GM03348 (cell line): Measurements from ENCODE around the gene EPB41L2.

Experiments
- DNase-seq: peaks from one replicate; pipeline ENCODE4 v3.0.0; 2012; ENCODE audit warnings: low spot score

Gene EPB41L2

GRCh38 chr6:130863415-130864230 is 199.4 kb downstream of the EPB41L2 start:
- DNase-seq: no peak

DNA sequence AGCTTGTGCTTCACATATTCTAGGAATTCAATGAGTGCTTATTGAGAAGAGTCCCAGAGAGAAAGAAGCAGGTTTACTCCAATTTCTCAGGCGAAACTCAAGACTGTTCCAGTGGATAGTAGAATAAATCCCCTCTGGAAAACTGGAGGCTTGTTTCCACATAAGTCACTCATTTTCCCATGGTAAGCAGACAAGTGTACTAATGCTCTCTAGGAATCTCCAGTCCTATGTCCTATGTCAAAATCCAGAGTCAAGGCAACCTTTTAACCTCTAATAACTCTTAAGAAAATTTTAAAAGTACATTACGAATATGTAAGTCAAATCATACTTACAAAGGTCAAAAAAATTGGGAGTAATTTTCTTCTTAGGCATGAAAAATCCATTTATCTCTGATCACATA is 200.7 kb downstream of the EPB41L2 start:
- DNase-seq: no peak

- DNase-seq: no peak
Measured at GRCh38 chr6:130859161-130859867, 203.7 kb downstream of the EPB41L2 start.

GRCh38 chr6:130858498-130859160 is 204.4 kb downstream of the EPB41L2 start:
- no peak for DNase-seq

DNA sequence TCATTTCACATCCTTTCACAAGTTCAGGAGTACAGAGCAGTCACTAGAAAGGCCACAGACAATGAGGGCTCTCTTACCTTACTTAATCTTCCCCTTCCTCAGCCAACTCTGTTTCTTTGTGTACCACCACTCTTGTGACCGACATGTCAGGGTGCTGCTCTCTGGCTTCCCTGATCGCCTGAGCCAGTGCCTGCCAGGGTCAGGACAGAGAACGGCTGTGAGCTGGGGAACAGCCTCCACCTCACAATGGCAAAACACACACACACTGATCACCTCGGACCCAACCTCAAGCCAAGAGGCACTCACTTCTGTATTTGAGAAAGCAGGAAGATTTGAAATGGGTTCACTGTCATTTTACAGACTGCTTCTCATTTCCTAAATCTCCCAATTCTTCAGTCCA is 205.0 kb downstream of the EPB41L2 start:
- DNase-seq: no peak

DNA sequence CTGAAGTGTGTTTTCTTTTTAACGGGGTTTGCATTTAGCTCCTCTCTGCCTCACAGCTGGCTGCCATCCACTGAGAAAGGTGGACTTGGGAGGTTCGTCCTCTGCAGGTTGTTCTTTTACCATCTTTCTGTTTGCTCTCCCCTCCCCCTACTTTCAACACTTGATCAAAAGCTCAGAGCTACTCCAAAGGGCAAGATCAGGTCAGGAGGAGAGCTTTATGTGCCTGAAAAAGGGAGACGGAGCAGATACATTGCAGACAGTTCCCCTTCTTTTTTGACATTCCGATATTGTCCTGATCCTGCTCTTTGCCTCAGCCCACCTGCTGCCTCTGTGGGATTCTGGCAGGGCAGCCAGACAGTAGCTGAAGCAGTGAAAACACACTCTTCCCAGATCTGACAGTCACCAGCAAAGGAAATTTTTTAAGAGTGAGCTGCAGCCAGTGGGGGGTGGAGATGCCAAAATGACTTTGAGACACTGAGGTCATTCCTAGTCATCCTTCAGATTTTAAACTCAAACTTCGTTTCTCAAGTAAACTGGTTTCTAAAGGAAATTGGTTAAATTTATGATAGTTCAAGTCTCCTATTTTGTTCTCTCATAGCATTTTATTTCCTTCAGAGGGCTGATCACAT is 209.4 kb downstream of the EPB41L2 start:
- peak; percentile 62 for DNase-seq

DNA sequence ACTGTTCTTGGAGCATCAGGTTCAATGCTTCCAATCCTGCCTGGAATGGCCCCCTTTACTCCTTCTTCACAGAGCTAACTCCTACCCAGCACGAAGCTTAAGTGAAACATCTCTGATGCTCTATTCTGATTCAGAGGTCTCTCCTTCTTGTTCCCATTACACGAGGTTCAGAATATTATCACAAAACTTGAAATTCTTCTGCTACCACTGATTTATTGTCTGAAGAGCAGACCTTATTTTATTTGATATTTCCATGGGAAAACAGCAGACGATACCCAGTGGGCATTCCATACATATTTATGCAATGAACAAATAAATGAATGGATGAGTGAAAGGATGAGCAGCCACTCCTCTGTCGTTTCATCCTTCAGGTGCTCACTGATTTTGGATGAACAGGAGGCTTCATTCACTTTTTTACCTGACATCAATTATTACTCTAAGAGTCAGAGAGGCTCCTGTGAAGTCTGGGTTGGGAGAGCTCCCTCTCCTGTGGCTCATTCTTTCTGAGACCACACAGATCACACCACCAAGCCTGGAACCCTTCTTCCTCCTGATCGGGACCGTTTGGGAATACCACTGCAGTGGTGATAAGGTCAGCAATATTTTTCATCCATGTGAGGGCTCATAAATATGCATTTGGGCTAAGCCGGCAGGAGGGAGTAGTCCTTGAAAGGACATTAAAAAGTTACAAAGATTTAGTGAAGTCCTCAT is 210.0 kb downstream of the EPB41L2 start:
- no peak for DNase-seq

DNA sequence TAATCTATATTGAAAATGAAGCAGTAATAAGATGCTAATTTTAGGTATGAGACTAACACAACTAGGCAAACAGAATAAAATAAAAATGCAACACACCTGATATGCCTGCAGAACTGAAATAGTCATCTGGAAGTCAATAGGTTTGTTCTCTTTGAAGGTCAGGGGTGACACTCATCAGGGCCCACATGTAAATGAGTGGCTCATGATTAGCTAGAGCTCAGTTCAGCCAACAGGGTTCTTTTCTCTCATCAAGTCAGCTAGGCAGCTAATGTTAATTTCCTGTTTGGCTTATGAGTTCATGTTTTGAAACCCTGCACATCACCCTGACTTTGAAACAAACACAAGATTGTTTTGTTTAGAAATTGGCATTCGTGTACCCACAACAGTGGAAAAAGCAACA is 212.0 kb downstream of the EPB41L2 start:
- DNase-seq: no peak

DNA sequence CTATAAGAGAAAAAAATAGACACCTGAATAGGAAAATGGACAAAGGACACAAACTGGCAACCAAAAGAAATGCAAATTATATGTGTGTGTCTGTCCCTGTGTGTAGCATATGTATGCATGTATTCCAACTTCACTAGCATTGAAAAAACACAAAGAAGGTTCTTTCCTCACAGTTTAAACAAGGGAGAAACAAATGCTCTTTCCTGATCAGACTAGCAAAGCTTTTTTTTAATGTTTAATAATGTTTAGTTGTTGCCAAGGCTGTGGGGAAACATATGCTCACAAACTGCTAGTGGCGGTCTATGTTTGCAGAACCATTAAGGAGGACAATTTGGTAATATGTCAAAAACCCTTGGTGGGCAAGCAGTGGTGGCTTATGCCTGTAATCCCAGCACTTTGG is 213.5 kb downstream of the EPB41L2 start:
- DNase-seq: no peak

DNA sequence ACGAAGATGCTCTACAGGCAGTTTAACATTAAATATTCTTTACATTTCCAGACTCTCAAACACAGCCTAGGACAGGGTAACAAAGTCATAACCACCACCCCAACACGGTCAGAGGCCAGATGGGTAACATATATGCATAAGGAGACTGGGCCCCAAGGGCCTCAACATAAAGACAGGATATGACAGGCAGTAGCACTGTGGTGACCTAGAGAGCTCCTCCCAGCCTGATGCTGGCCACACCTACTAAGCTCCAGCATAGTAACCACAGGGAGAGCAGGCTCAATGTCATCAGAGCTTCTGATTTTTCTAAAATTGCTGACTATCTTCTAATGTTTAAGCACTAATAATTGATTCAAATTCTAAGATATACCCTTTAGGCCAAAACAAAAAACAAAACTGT is 214.1 kb downstream of the EPB41L2 start:
- no peak for DNase-seq

GRCh38 chr6:130847001-130847910 is 215.8 kb downstream of the EPB41L2 start:
- DNase-seq: no peak

- no peak for DNase-seq
Measured at GRCh38 chr6:130846501-130846900, 216.5 kb downstream of the EPB41L2 start.

DNA sequence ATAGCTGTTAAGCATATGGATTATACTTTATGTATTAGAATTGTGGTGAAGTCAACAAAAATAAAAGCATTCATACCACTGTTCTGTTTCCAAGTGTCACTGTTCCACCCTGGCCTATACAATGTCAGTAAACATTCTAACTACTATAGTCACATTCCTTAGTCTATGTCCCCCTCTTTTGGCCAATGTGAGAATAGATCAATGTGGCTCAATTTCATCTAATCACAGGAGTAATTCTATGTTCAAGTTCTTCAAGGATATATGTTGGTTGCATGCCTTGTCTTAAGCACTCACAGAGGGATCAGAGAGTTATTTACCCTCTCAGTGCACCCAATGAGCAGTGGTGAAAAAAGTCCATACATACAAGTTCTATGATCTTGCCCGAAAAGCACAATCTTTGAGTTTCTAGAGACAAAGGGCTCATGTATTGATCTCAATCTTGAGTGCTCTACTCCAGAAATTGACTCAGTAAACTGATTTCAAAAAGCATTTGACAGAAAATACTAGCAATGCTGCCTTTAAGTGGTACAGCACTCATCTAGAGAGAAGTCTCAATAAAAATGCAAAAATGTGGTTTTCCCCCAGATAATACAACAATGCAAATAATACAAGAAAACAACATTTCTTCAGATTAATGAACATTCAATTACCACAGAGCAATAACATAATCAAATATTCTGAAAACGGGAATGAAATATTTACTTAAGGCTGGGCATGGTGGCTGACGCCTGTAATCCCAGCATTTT is 219.3 kb downstream of the EPB41L2 start:
- DNase-seq: peak; percentile 61

GRCh38 chr6:130841128-130841728 is 221.8 kb downstream of the EPB41L2 start:
- DNase-seq: peak; percentile 10

- DNase-seq: no peak
Measured at GRCh38 chr6:130840050-130840449, 223.0 kb downstream of the EPB41L2 start.

GRCh38 chr6:130839379-130839778 is 223.7 kb downstream of the EPB41L2 start:
- no peak for DNase-seq

GRCh38 chr6:130838951-130839350 is 224.1 kb downstream of the EPB41L2 start:
- DNase-seq: no peak

GRCh38 chr6:130838250-130838860 is 224.7 kb downstream of the EPB41L2 start:
- DNase-seq: no peak

DNA sequence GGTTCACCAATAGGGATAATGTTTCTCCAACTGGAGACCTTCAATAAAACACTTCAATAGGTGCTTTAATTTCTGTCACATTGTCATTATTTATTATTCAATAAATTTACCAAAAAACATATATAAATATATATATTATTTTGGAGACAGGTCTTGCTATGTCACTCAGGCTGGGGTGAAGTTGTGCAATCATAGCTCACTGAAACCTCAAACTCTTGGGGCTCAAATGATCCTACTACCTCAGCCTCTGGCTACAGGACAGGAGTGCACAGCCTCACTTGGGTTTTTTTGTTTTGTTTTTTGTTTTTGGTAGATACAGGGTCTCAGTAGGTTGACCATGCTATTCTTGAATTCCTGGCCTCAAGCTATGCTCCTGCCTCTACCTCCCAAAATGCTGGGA is 226.0 kb downstream of the EPB41L2 start:
- no peak for DNase-seq
